Activated naive CD4-positive, alpha-beta T cell treated with anti-CD3 and anti-CD28 coated beads, Interleukin-2, amount 50 U/mL, for 16 hours (primary cell): ENCODE results near the gene TTLL3.
"Not testable (repeated sequence)": the region's sequence is repeated elsewhere in the genome, so short reads cannot be mapped to it uniquely, and the experiment has no call there.

ENCODE experiments used
- DNase-seq: peaks from one replicate; pipeline ENCODE4 v3.0.0-alpha.2; 2020

The TTLL3 gene

DNA sequence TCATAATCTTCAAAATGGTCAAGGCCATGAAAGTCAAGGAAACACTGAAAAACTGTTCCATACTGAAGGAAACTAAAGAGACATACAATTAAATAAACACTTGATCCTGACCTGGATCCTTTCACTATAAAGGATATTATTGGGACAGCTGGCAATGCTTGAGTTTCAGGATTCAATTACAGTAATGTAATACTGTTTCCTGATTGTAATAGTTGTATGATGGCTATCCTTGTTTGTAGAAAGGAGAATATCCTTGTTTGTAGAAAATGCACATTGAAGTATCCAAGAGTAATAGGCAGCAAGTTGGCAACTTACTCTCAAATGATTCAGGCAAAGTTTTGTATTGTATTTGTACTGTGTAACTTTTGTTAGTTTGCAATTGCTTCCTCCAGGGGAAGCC, 65.4 kb downstream of the TTLL3 start:
- DNase-seq: no peak

DNA sequence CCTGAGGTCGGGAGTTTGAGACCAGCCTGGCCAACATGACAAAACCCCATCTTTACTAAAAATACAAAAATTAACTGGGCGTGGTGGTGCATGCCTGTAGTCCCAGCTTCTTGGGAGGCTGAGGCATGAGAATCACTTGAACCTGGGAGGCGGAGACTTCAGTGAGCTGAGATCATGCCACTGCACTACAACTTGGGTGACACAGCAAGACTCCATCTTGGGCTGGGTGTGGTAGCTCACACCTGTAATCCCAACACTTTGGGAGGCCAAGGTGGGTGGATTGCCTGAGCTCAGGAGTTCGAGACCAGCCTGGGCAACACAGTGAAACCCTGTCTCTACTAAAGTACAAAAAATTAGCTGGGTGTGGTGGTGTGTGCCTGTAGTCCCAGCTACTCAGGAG, 66.2 kb downstream of the TTLL3 start:
- not testable (repeated sequence) for DNase-seq

DNA sequence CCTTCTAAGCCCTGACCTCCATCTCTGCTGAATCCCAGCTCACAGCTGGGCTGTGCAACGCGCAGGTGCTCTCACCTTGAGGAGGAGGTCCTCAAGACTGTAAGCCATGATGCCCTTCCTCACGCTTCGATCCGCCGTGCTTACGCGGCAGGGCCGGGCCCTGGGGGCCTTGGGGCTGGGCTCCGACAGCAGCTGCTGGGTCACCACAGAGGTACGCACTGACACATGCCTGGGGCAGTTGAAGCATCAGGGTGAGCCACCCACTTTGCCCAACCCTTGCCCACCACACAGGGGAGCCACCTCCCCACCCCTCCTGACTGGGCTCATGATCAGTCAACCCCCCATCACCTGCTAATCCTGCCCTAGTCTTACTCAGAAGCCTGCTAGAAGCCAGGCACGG, 66.9 kb downstream of the TTLL3 start:
- no peak for DNase-seq

DNA sequence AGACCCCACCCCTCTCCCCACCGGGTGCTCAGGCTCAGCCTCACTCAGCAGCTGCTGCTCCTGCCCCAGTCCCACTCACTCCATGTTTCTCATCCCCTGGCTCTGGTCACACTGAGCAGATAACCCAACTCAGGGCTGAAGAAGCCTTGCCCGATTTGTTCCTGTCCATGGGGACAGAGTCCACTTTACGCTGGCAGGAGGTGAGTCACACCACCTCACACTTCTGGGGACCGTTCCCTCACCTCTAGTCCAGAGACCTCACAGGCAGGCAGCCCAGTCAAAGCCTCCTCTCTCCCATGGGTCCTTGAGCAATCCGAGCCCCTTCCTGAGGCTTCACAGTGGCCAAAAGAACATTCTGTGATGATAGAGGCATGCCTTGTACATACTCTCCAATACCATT, 68.6 kb downstream of the TTLL3 start:
- no peak for DNase-seq

DNA sequence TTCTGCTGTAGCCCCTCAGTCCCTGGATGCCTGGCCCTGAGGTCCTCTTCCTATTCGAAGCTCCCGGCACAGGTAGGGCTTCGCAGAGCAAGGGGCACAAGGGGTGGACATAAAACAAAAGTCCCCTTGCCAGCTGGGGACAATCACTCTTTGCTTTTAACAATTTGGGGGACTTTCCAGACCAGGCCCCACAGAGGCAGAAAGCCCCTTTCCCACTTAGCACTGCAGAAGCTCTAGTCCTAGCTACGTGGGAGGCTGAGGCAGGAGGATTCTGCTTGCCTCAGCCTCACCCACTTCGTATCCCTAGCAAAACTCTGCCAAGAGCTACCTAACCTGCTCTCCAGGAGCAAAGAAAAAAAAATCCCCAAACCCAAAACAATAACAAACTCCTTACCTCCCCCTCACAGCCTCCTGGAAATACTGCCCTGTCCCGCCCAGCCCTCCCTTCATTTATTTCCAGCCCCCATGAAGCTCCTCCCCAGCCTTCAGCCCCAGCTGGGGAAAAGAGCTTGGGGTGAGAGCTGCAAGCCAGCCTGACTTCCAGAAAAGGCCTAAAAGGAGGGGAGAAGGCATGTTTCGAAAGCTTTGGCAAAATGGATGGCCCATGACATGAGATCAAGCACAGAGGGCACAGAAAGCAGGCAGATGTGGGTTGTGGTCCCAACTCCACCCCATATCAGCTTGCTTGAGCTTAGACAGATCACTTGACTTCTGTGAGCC, 69.9 kb downstream of the TTLL3 start, which contains the start of gene CIDEC:
CIDEC (minus strand) TSS at position 424 of the 720 bp plus-strand sequence. CDS start 1,767 bp downstream, outside the sequence.
- DNase-seq: no peak

DNA sequence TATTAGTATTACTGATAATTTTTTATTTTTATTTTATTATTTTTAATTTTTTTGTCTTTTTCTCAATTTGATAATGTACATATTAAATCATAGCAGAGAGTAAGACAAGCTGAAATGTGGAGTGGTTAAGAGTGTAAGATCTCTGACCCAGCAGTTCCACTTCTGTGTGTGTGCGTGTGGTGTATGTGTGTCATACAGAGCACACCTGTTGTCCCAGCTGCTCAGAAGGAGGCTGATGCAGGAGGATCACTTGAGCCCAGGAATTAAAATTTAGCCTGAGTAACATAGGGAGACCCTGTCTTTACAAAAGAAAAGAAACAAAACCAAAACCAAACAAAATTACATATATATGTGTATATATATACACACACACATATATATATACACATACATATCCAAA, 71.4 kb downstream of the TTLL3 start:
- no peak for DNase-seq

DNA sequence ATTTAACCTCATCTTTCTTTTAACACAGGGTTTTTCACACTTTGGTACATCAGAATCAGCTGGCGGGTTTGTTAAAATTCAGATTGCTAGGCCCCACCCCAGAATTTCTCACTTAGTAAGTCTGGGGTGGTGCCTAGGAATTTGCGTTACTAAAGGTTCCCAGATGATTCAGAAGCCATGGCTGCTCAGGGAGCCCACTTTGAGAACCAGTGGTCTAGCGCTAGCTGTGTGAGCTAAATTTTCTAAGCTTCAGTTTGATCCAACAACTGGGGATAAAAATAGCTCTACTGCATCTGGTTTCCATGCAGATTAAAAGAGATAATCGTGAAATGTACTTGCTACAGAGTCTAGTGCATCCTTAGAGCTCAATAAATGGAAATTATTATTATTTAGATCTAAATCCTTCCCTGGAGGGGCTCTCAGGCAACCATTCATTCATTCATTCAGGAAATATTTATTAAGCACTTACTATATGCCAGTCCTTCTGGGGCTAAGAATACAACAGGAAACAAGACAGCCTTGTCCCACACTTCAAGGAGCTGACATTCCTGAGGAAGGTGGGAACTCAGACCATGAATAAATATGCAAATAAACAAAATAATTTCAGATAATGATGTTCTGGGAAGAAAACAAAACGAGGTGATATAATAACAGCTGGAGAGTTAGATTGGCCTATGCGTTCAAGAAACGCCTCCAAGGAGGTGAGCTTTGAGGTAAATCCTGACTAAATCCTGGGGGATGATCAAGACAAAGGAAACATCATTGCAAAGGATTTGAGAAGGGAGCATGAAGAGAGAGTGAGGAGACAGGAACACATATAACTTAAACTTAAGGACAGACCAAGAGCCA, 73.9 kb downstream of the TTLL3 start:
- no peak for DNase-seq

DNA sequence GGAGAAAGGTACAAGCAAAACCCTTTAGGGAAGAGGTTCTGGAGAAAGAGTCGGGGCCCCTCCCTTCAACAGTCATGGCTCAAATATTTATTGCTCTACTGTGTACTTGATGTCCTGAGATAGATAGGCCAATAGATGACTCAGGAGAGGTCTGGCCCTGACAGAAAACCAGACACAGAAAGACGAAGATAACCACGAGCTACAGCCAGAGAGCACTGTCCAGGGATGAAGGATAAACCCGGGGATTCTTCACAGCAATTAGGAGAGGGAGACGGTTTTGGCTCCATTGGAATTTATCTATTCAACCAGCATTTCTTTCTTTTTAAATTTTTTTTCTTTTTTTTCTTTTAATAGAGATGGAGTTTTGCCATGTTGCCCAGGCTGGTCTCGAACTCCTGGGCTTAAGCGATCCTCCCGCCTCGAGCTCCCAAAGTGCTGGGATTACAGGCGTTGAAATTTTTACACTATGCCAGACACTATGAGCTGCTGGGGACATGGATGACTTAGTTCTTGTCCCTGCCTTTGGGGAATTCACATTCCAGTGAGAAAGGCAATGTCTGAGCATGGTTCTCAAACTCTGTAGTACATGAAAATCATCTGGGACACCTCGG, 74.6 kb downstream of the TTLL3 start:
- no peak for DNase-seq
